BLaER1 treated with 17β-estradiol and CSF1 and Interleukin-3, amounts not matched to agents 10 nM and 100 nM (cell line): ENCODE data around the gene PPP2R2D.
A peak's percentile ranks its signal among the peaks of the same experiment; 100 is the strongest.

ENCODE experiments used
- H3K27ac ChIP-seq, 11 experiments: shearing (Covaris generic); formaldehyde crosslinking; 2 replicates each; pipeline ENCODE4 v1.8.1; 2022
- H3K27me3 ChIP-seq, 11 experiments: shearing (Covaris generic); formaldehyde crosslinking; 2 replicates each; pipeline ENCODE4 v1.8.1; 2022
- H3K36me3 ChIP-seq, 11 experiments: shearing (Covaris generic); formaldehyde crosslinking; 2 replicates each; pipeline ENCODE4 v1.8.1; 2022
- H3K4me1 ChIP-seq, 10 experiments: shearing (Covaris generic); formaldehyde crosslinking; 2 replicates each; pipeline ENCODE4 v1.8.1; 2022
- H3K4me2 ChIP-seq, 11 experiments: shearing (Covaris generic); formaldehyde crosslinking; 2 replicates each; pipeline ENCODE4 v1.8.1; 2022
- H3K4me3 ChIP-seq, 10 experiments: shearing (Covaris generic); formaldehyde crosslinking; 2 replicates each; pipeline ENCODE4 v1.8.1; 2022
- H3K9ac ChIP-seq, 11 experiments: shearing (Covaris generic); formaldehyde crosslinking; 2 replicates each; pipeline ENCODE4 v1.8.1; 2022
- H3K9me3 ChIP-seq, 11 experiments: shearing (Covaris generic); formaldehyde crosslinking; replicated peaks in 1 of 11; 2 replicates each; pipeline ENCODE4 v1.8.1; 2022
- H4K20me1 ChIP-seq, 11 experiments: shearing (Covaris generic); formaldehyde crosslinking; 2 replicates each; pipeline ENCODE4 v1.8.1; 2022
- Cebpa-rat ChIP-seq, 11 experiments: shearing (Covaris generic); IDR thresholded peaks; 2 replicates each; pipeline ENCODE4 v1.8.1; 2022

The PPP2R2D gene

DNA sequence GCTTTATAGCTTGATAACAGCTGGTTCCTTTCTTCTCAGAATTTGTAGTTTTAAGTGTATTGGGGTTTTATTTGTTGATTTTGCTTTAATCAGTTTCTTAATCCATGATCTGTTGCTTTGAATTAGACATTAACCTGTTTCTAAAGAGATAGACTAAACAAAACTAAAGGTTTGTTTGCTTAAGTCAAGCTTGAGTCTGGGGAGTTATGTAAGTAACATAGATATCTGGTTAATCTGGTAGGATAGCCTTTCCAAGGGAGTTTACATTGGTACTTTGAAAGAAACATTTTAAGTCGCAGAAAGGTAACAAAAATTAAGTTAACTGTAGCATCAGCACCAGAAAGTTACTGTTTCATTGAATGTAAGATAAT lies 5.4 kb downstream of the PPP2R2D start:
- Histone ChIP-seq H3K9me3 (no peaks in the 10 kb centered on the region), H3K9ac (no peak overlapping the region; a peak in 1 of 22 replicates), H3K36me3 (peaks cover 43 to 79% (median 61%) of the 10 kb centered on the region in 11 experiments), H3K27ac (no peak overlapping the region), H4K20me1 (peaks cover 93 to 99% (median 96%) of the 10 kb centered on the region in 11 experiments), H3K4me2 (peak overlapping the region in 2 of 11 experiments; percentile 10 to 18; a peak in 1 of 22 replicates), H3K4me3 (no peak overlapping the region), H3K27me3 (no peaks in the 10 kb centered on the region), H3K4me1 (peaks cover 40 to 87% (median 66%) of the 10 kb centered on the region in 10 experiments)
- TF ChIP-seq Cebpa-rat (IDR thresholded peaks at IDR 0.05): no peak

DNA sequence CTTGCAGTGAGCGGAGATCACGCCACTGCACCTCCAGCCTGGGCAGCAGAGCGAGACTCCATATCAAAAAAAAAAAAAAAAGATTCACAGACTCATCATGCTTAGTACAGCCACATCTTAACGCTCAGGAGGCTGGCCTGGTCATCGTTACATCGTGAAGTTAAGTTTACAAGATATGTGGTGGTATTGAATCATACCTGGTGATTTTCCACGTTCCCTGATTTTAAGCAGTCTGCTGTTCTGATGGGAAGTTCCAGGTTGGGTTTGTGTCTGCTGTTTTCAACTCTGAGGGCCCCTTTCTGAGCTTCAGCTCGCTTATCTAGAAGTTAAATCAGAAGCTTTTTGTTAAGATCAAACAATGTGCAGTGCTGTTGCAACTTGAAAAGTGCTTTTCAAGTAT lies 6.9 kb downstream of the PPP2R2D start:
- H3K4me1 ChIP-seq: peaks cover 31 to 85% (median 60%) of the 10 kb centered on the region in 10 experiments
- H3K4me2 ChIP-seq: peak overlapping the region in 4 of 11 experiments; percentile 6 to 24 (median 18); a peak in 2 of 22 replicates
- no peak overlapping the region for H3K4me3 ChIP-seq
- peaks cover 0 to 10% (median 6%) of the 10 kb centered on the region in 11 experiments; a peak in 12 of 22 replicates for H3K9me3 ChIP-seq
- no peak overlapping the region for H3K9ac ChIP-seq
- no peak for TF ChIP-seq Cebpa-rat (IDR thresholded peaks at IDR 0.05)
- H3K27me3 ChIP-seq: no peaks in the 10 kb centered on the region
- H3K36me3 ChIP-seq: peaks cover 58 to 90% (median 74%) of the 10 kb centered on the region in 11 experiments
- peaks cover 96 to 100% (median 100%) of the 10 kb centered on the region in 11 experiments for H4K20me1 ChIP-seq
- no peak overlapping the region; a peak in 1 of 22 replicates for H3K27ac ChIP-seq

- Histone ChIP-seq H3K4me2 (peak overlapping the region in 3 of 11 experiments; percentile 6 to 24 (median 18); a peak in 2 of 22 replicates), H3K27me3 (no peaks in the 10 kb centered on the region), H3K9ac (no peak overlapping the region), H3K4me3 (no peak overlapping the region), H3K4me1 (peaks cover 28 to 85% (median 60%) of the 10 kb centered on the region in 10 experiments), H4K20me1 (peaks cover 96 to 100% (median 100%) of the 10 kb centered on the region in 11 experiments), H3K36me3 (peaks cover 60 to 89% (median 74%) of the 10 kb centered on the region in 11 experiments), H3K27ac (no peak overlapping the region; a peak in 1 of 22 replicates), H3K9me3 (peaks cover 0 to 11% (median 7%) of the 10 kb centered on the region in 11 experiments; a peak in 12 of 22 replicates)
- no peak for TF ChIP-seq Cebpa-rat (IDR thresholded peaks at IDR 0.05)
These were observed 7.3 kb downstream of the PPP2R2D start for GRCh38 chr10:131908151-131908550.

DNA sequence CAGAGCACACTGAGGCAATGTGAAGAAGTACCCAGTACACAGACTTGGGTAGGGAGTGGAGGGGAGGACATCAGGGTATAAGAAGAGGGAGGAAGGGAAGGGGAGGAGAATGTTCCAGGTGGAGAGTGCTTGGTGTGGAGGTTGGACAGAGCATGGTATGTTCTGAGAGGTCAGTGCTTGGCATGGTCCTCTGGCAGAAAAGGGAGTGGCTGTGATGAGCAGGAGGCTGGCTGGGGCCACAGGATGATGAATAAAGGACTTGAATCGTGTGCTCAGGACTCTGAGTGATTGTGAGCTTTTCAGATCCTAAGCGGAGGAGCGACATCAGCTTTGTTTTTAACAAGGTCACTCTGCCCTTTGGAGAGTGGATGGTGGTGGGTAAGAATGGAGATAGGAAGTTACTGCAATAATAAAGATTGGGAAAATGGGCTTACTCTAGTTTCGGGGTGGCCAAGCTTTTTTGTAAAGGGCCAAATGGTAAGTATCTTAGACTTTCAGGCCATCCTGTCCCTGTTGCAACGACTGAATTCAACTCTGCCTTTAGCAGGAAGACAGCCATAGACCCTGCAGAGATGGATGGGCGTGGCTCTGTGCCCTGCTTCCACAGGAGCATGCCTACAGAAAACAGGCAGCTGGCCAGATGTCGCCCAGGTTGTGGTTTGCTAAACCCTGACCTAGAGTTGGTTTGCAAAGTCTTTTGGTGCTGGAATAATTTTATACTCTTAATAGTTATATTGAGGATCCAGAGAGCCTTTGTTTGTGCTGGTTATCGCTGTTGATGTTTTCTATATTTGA lies 8.4 kb downstream of the PPP2R2D start:
- Histone ChIP-seq H3K9me3 (peaks cover 0 to 11% (median 7%) of the 10 kb centered on the region in 11 experiments; a peak in 12 of 22 replicates), H3K4me1 (peaks cover 26 to 85% (median 60%) of the 10 kb centered on the region in 10 experiments), H3K27ac (no peak overlapping the region), H3K4me3 (no peak overlapping the region), H3K9ac (peak overlapping the region in 2 of 11 experiments; percentile 0 to 10; a peak in 1 of 22 replicates), H3K27me3 (no peaks in the 10 kb centered on the region), H3K4me2 (peak overlapping the region in 6 of 11 experiments; percentile 10 to 28 (median 24); a peak in 7 of 22 replicates), H3K36me3 (peaks cover 60 to 87% (median 76%) of the 10 kb centered on the region in 11 experiments), H4K20me1 (peaks cover 96 to 100% (median 100%) of the 10 kb centered on the region in 11 experiments)
- no peak for TF ChIP-seq Cebpa-rat (IDR thresholded peaks at IDR 0.05)

GRCh38 chr10:131909929-131910328 lies 9.1 kb downstream of the PPP2R2D start:
- H3K4me3 ChIP-seq: no peak overlapping the region
- peaks cover 0 to 11% (median 7%) of the 10 kb centered on the region in 11 experiments; a peak in 12 of 22 replicates for H3K9me3 ChIP-seq
- H4K20me1 ChIP-seq: peaks cover 96 to 100% (median 100%) of the 10 kb centered on the region in 11 experiments
- H3K27me3 ChIP-seq: no peaks in the 10 kb centered on the region
- peaks cover 60 to 91% (median 77%) of the 10 kb centered on the region in 11 experiments for H3K36me3 ChIP-seq
- H3K9ac ChIP-seq: no peak overlapping the region
- TF ChIP-seq Cebpa-rat (IDR thresholded peaks at IDR 0.05): no peak
- no peak overlapping the region for H3K4me2 ChIP-seq
- peaks cover 19 to 85% (median 60%) of the 10 kb centered on the region in 10 experiments for H3K4me1 ChIP-seq
- no peak overlapping the region for H3K27ac ChIP-seq

DNA sequence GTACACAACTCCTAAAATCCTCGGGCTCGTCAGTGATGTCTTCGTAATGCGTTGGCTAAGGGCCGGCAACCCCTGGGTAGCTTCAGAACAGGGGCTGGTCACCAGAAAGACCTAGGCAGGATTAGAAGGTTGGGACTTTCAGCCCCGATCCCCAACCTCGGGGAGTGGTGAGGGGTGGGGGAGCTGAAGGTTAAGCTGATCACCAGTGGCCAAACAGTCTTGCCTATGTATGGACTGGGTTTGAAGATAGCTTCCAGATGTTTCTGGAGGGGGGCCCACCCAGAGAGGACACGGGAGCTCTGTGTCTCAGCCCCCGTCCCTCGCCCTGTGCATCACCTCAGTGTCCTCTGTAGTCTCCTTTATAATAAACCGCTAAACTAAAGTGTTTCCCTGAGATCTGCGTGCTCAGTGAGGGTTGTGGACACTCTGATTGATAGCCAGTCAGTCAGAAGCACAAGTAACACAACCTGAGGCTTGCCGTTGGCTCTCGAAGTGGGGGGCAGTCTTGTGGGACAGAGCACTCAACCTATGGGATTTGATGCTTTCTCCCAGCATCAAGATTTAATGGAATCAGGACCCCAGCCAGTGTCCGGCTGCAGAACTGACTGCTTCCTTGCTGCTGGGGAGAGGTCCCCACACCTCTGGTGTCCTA lies 10.0 kb downstream of the PPP2R2D start:
- no peak for TF ChIP-seq Cebpa-rat (IDR thresholded peaks at IDR 0.05)
- H3K9ac ChIP-seq: no peak overlapping the region
- peaks cover 56 to 92% (median 69%) of the 10 kb centered on the region in 11 experiments for H3K36me3 ChIP-seq
- H3K4me1 ChIP-seq: peaks cover 11 to 85% (median 52%) of the 10 kb centered on the region in 10 experiments
- no peak overlapping the region for H3K27ac ChIP-seq
- no peaks in the 10 kb centered on the region for H3K27me3 ChIP-seq
- peak overlapping the region in 4 of 11 experiments; percentile 5 to 27 (median 6); a peak in 3 of 22 replicates for H3K4me2 ChIP-seq
- H4K20me1 ChIP-seq: peaks cover 96 to 100% (median 100%) of the 10 kb centered on the region in 11 experiments
- peaks cover 0 to 11% (median 7%) of the 10 kb centered on the region in 11 experiments; a peak in 12 of 22 replicates for H3K9me3 ChIP-seq
- no peak overlapping the region for H3K4me3 ChIP-seq

DNA sequence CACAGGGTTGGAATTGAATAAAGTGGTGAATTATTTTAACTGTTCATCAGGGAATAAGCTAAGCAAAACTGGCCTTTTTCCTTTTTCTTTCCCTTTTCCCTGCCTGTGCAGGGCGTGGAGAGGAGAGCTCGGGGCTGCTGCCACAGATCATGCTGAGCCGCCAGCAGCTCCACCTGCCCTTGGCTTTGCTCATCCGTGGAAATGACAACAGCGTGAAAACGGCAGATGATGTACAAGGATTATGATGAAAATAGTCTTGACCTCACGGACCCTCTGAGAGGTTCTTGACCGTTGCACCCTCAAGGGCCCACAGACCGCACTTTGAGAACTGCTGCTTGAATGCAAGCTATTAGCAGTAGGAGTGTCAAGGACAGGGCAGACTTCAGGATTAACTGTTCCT lies 10.6 kb downstream of the PPP2R2D start:
- no peak overlapping the region for H3K9ac ChIP-seq
- H4K20me1 ChIP-seq: peaks cover 95 to 100% (median 100%) of the 10 kb centered on the region in 11 experiments
- H3K4me3 ChIP-seq: no peak overlapping the region
- H3K4me2 ChIP-seq: peak overlapping the region in 4 of 11 experiments; percentile 5 to 27 (median 6); a peak in 3 of 22 replicates
- peaks cover 11 to 78% (median 49%) of the 10 kb centered on the region in 10 experiments; a peak in 19 of 20 replicates for H3K4me1 ChIP-seq
- no peaks in the 10 kb centered on the region for H3K27me3 ChIP-seq
- peaks cover 52 to 85% (median 64%) of the 10 kb centered on the region in 11 experiments for H3K36me3 ChIP-seq
- peaks cover 0 to 11% (median 7%) of the 10 kb centered on the region in 11 experiments; a peak in 12 of 22 replicates for H3K9me3 ChIP-seq
- H3K27ac ChIP-seq: no peak overlapping the region
- no peak for TF ChIP-seq Cebpa-rat (IDR thresholded peaks at IDR 0.05)

DNA sequence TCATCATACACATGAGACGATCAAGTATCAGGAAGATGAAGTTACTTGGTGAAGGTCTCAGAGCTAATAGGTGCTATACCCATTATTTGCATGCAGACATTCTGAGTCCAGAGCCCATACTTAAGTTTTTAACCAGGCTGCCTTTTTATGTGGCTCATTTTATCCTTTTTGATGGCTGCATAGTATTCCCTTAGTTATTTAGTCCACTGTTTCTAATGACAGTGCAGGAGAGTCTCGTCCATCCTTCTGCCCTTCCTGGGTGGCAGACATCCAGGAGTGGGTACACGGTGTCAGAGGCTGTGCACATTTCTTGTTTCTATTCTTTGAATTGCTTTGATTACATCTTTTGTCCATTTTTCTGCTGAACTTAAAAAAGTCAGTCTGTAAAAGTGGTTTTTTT lies 11.8 kb downstream of the PPP2R2D start:
- Histone ChIP-seq H3K4me3 (no peak overlapping the region), H3K4me2 (peak overlapping the region in 7 of 11 experiments; percentile 62 to 87 (median 73); a peak in 11 of 22 replicates), H3K4me1 (peaks cover 11 to 71% (median 46%) of the 10 kb centered on the region in 10 experiments; a peak in 19 of 20 replicates), H3K9ac (no peak overlapping the region), H4K20me1 (peaks cover 93 to 100% (median 99%) of the 10 kb centered on the region in 11 experiments), H3K27ac (no peak overlapping the region), H3K27me3 (no peaks in the 10 kb centered on the region), H3K36me3 (peaks cover 46 to 76% (median 55%) of the 10 kb centered on the region in 11 experiments), H3K9me3 (peaks cover 0 to 11% (median 7%) of the 10 kb centered on the region in 11 experiments; a peak in 12 of 22 replicates)
- TF ChIP-seq Cebpa-rat (IDR thresholded peaks at IDR 0.05): no peak
